Activated T-helper 17 cell treated with anti-CD3 and anti-CD28 coated beads, Interleukin-2, amount 50 U/mL, for 72 hours (primary cell): Measurements from ENCODE around the gene UBFD1. TPM values are rescaled to one million over a fixed set of nuclear protein-coding genes. Genes with fewer than 3 reads are reported as not detected.
"Not testable (repeated sequence)": the region's sequence is repeated elsewhere in the genome, so short reads cannot be mapped to it uniquely, and the experiment has no call there.

ENCODE experiments used
- ATAC-seq: fragments of 150-1000 bp; cut with Tn5 transposase; replicated peaks from 2 replicates; pipeline ENCODE4 v1.10.0; 2021; ENCODE audit warnings: mild to moderate bottlenecking, moderate library complexity
- H3K27ac Mint-ChIP-seq: one replicate; pipeline ENCODE4 v1.8.0; 2022; ENCODE audit warnings: mixed read lengths
- H3K27me3 Mint-ChIP-seq: one replicate; pipeline ENCODE4 v1.8.0; 2022; ENCODE audit warnings: mixed read lengths
- H3K36me3 Mint-ChIP-seq: one replicate; pipeline ENCODE4 v1.8.0; 2022; ENCODE audit warnings: low read depth, mild to moderate bottlenecking, mixed read lengths
- H3K4me1 Mint-ChIP-seq: one replicate; pipeline ENCODE4 v1.8.0; 2022; ENCODE audit warnings: mixed read lengths
- H3K4me3 Mint-ChIP-seq: one replicate; pipeline ENCODE4 v1.8.0; 2022; ENCODE audit warnings: mild to moderate bottlenecking, mixed read lengths
- H3K9me3 Mint-ChIP-seq: one replicate; pipeline ENCODE4 v1.8.0; 2022; ENCODE audit warnings: mixed read lengths
- total RNA-seq, 2 donors: library from RNA; stranded (reverse); gene quantifications; one replicate each; pipeline ENCODE4 v1.2.3, GENCODE V29; 2022

Gene UBFD1
- total RNA-seq, 2 donors from 2014 or later = 42.1 to 58.2 TPM

DNA sequence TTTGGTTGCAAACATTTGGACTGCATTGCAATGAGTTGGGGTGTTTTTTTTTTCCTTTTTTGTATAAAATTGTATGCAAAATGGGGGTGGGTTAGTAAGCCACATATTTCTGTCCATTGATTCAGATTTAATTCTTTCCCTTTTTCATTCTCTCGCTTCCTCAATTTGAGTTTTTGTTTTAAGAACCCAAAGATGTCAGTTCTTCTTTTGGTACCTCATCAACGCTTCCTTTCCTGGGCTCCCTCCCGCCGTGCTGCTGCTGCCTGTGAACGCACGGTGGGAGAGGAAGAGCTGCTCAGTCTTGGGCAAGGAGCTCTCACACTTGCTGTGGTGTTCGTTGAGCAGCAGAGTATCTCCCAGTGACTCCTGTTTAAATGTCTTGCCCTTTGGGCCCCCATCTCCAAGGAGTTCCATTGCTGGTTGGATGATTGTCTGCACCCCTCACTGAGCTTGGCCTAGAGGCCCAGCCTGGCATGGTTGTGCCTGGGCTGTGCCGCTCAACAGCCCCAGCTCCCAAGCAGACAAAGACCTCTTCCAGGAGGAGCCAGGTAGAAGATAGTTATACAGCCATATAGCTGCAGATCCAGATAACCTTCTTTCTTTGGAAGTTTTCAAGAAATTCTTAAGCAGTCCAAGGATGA is 13.6 kb downstream of the UBFD1 start:
- Mint-ChIP-seq H3K27me3 (no peaks in the 10 kb centered on the region), H3K9me3 (no peaks in the 10 kb centered on the region), H3K4me1 (no peaks in the 10 kb centered on the region), H3K27ac (no peak overlapping the region), H3K4me3 (no peak overlapping the region), H3K36me3 (peaks cover 90% of the 10 kb centered on the region)
- ATAC-seq = no peak

GRCh38 chr16:23571895-23572294 is 14.4 kb downstream of the UBFD1 start:
- no peaks in the 10 kb centered on the region for H3K27me3 Mint-ChIP-seq
- no peak for ATAC-seq
- H3K9me3 Mint-ChIP-seq = no peaks in the 10 kb centered on the region
- H3K27ac Mint-ChIP-seq = no peak overlapping the region
- H3K4me3 Mint-ChIP-seq = no peak overlapping the region
- no peaks in the 10 kb centered on the region for H3K4me1 Mint-ChIP-seq
- H3K36me3 Mint-ChIP-seq = peaks cover 86% of the 10 kb centered on the region

- H3K4me1 Mint-ChIP-seq = no peaks in the 10 kb centered on the region
- no peaks in the 10 kb centered on the region for H3K27me3 Mint-ChIP-seq
- H3K36me3 Mint-ChIP-seq = peaks cover 85% of the 10 kb centered on the region
- ATAC-seq = no peak
- H3K9me3 Mint-ChIP-seq = no peaks in the 10 kb centered on the region
- no peak overlapping the region for H3K4me3 Mint-ChIP-seq
- H3K27ac Mint-ChIP-seq = no peak overlapping the region
These were observed 14.9 kb downstream of the UBFD1 start for GRCh38 chr16:23572394-23572793.

DNA sequence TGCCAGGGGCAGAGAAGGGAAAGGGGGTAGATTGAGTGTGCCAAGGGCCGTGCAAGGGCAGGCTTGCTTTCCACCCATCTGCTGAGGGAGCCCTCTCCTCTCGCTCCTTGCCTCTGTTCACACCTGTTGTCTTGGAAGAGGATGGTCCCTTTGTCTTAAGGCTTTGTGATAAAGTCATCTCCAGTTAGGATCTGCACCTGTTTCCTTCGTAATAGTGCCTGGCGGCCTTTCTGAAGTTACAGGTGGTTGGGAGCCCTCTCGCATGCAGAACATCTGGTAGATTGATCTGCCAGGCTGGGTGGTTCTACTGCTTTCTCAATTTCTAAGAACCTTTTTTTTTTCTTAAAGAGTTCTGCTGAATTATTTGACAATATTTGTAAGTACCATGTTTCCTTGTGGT is 16.3 kb downstream of the UBFD1 start:
- Mint-ChIP-seq H3K9me3 (no peaks in the 10 kb centered on the region), H3K4me3 (no peak overlapping the region), H3K27me3 (no peaks in the 10 kb centered on the region), H3K4me1 (no peaks in the 10 kb centered on the region), H3K36me3 (peaks cover 77% of the 10 kb centered on the region), H3K27ac (no peak overlapping the region)
- no peak for ATAC-seq

- ATAC-seq = no peak
- Mint-ChIP-seq H3K36me3 (peaks cover 77% of the 10 kb centered on the region), H3K27me3 (no peaks in the 10 kb centered on the region), H3K4me3 (no peak overlapping the region), H3K27ac (no peak overlapping the region), H3K4me1 (no peaks in the 10 kb centered on the region), H3K9me3 (no peaks in the 10 kb centered on the region)
These were observed 18.3 kb downstream of the UBFD1 start for GRCh38 chr16:23575834-23576233.

DNA sequence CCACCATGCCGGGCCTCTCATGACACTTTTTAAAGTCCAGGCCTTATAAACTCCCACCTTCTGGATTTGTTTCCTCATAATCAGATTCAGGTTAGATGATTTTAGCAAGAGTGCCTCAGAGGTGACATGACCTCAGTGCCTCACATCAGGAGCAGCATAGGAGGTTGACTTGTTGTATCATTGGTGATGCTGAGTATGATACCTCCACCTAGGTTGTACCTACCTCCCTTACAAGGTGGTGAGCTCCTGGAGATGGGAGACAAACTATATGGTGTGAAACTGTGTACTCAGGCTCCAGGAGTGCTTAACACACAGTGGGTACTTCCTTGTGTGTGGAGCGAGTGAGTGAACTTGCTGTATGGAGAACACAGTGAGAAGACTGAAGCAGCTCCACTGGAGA is 20.0 kb downstream of the UBFD1 start:
- no peak for ATAC-seq
- Mint-ChIP-seq H3K27ac (no peak overlapping the region), H3K27me3 (no peaks in the 10 kb centered on the region), H3K4me1 (no peaks in the 10 kb centered on the region), H3K9me3 (no peaks in the 10 kb centered on the region), H3K4me3 (no peak overlapping the region), H3K36me3 (peaks cover 77% of the 10 kb centered on the region)

- H3K27me3 Mint-ChIP-seq = no peaks in the 10 kb centered on the region
- H3K4me1 Mint-ChIP-seq = no peaks in the 10 kb centered on the region
- ATAC-seq = no peak
- H3K9me3 Mint-ChIP-seq = no peaks in the 10 kb centered on the region
- H3K4me3 Mint-ChIP-seq = no peak overlapping the region
- H3K27ac Mint-ChIP-seq = no peak overlapping the region
- peaks cover 77% of the 10 kb centered on the region for H3K36me3 Mint-ChIP-seq
These were observed 20.7 kb downstream of the UBFD1 start for GRCh38 chr16:23578101-23578830.

DNA sequence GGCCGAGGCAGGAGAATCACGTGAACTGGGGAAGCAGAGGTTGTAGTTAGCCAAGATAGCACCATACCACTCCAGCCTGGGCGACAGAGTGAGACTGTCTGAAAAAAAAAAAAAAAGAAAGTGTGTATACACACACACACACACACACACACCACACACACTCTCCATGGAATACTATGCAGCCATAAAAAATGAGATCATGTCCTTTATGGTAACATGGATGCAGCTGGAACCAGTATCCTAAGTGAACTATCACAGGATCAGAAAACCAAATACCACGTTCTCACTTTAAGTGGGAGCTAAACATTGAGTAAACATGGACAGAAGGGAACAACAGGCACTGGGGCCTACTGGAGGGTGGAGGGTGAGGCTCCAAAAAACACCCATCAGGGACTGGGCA is 21.8 kb downstream of the UBFD1 start:
- Mint-ChIP-seq H3K27me3 (no peaks in the 10 kb centered on the region), H3K4me1 (no peaks in the 10 kb centered on the region), H3K4me3 (no peak overlapping the region), H3K36me3 (peaks cover 77% of the 10 kb centered on the region), H3K27ac (no peak overlapping the region), H3K9me3 (no peaks in the 10 kb centered on the region)
- no peak for ATAC-seq

GRCh38 chr16:23580391-23580790 is 22.9 kb downstream of the UBFD1 start:
- no peaks in the 10 kb centered on the region for H3K4me1 Mint-ChIP-seq
- no peak overlapping the region for H3K4me3 Mint-ChIP-seq
- H3K9me3 Mint-ChIP-seq = no peaks in the 10 kb centered on the region
- H3K27ac Mint-ChIP-seq = no peak overlapping the region
- no peaks in the 10 kb centered on the region for H3K27me3 Mint-ChIP-seq
- no peak for ATAC-seq
- H3K36me3 Mint-ChIP-seq = peaks cover 85% of the 10 kb centered on the region

DNA sequence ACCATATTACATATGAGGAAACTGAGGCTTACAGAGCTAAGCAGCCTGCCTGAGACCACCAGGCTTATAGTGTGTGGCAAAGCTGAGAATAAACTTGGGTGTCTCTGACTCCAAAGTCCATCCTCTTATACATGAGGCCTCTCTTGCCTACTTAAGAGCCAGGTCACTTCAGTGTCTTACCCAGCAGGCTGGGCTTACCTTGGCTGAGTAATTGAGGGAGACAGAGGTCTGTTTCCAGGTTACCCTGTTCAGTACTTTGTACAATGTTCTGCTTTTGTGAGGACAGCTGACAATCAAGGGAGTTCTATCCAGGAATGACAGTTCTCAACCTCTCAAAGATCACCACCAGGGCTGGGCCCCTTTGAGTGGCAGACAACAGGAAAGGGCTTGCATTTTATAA is 24.2 kb downstream of the UBFD1 start:
- Mint-ChIP-seq H3K27me3 (no peaks in the 10 kb centered on the region), H3K36me3 (peaks cover 90% of the 10 kb centered on the region), H3K4me1 (no peaks in the 10 kb centered on the region), H3K9me3 (no peaks in the 10 kb centered on the region), H3K27ac (no peak overlapping the region), H3K4me3 (no peak overlapping the region)
- no peak for ATAC-seq

DNA sequence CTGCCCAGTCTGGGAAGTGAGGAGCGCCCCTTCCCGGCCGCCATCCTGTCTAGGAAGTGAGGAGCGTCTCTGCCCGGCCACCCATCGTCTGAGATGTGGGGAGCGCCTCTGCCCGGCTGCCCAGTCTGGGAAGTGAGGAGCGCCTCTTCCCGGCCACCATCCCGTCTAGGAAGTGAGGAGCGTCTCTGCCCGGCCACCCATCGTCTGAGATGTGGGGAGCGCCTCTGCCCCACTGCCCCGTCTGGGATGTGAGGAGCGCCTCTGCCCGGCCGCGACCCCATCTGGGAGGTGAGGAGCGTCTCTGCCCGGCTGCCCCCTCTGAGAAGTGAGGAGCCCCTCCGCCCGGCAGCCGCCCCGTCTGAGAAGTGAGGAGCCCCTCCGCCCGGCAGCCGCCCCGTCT is 25.7 kb downstream of the UBFD1 start:
- not testable (repeated sequence) for H3K4me1 Mint-ChIP-seq, H3K4me3 Mint-ChIP-seq, ATAC-seq, H3K27ac Mint-ChIP-seq, H3K9me3 Mint-ChIP-seq, H3K27me3 Mint-ChIP-seq
- H3K36me3 Mint-ChIP-seq = peaks cover 100% of the 10 kb centered on the region

DNA sequence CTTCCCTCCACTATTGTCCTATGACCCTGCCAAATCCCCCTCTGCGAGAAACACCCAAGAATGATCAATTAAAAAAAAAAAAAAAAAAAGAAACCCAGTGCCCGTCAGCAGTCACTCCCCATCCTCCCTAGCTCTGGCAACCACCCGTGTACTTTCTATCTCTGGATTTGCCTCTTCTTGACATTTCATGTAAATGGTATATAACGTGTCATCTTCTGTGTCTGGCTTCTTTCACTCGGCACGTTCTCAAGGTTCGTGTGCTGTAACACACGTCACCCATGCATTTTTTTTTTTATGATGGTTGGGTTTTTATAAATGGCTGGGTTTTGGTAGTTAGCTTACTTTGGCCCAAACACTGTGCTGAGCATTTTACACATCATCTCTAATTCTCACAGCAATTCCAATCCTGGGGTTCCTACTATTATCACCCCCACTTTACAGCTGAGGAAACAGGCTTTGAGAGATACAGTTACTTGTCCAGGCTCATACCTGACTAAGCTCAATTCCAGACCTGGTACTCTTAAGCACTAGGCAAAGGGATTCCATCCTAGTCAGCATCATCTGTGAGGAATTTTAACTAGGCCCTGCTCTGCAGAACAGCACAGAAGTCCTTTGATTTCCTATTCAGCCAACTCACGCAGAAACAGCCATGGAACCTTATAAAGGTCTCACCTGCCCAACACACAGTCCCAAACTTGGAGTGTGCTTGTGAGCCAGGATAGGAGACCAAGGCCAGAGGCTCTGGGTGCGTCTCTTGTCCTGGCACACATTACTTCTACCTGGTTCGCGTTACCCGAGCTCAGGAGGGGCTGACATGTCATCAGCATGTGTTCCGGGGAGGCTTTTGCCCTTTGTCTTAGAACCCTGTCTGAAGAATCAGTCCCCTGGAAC is 26.9 kb downstream of the UBFD1 start:
- no peak overlapping the region for H3K27ac Mint-ChIP-seq
- H3K36me3 Mint-ChIP-seq = peaks cover 100% of the 10 kb centered on the region
- H3K27me3 Mint-ChIP-seq = no peaks in the 10 kb centered on the region
- no peaks in the 10 kb centered on the region for H3K9me3 Mint-ChIP-seq
- H3K4me3 Mint-ChIP-seq = no peak overlapping the region
- peaks cover 4% of the 10 kb centered on the region for H3K4me1 Mint-ChIP-seq
- no peak for ATAC-seq

DNA sequence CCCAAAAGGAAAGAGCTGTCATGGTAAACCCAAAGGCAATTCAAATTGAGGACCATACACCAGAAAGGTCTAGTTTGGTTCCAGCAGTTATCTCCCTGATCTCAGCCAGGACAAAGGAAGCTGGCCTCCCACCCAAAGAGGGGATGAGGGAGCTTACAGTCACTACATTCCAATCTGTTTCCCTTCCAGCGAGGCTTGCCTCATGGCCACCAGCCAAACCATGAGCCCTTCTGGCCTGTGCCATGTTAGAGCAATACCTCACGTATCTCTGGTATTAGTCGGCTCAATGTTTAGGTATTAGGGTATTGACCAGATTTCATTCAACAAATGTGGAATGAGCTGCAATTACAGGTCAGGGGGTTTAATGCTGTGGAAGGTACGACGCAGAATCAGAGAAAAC is 30.2 kb downstream of the UBFD1 start:
- ATAC-seq = no peak
- Mint-ChIP-seq H3K27ac (no peak overlapping the region), H3K27me3 (no peaks in the 10 kb centered on the region), H3K4me1 (peaks cover 13% of the 10 kb centered on the region), H3K9me3 (no peaks in the 10 kb centered on the region), H3K36me3 (peaks cover 98% of the 10 kb centered on the region), H3K4me3 (no peak overlapping the region)

- no peak for ATAC-seq
- H3K36me3 Mint-ChIP-seq = peaks cover 90% of the 10 kb centered on the region
- H3K9me3 Mint-ChIP-seq = no peaks in the 10 kb centered on the region
- H3K27me3 Mint-ChIP-seq = no peaks in the 10 kb centered on the region
- H3K4me1 Mint-ChIP-seq = peaks cover 15% of the 10 kb centered on the region
- no peak overlapping the region for H3K27ac Mint-ChIP-seq
- H3K4me3 Mint-ChIP-seq = no peak overlapping the region
These were observed 32.7 kb downstream of the UBFD1 start for GRCh38 chr16:23590181-23590580.

GRCh38 chr16:23594186-23594585 is 36.7 kb downstream of the UBFD1 start:
- no peak for ATAC-seq
- no peak overlapping the region for H3K27ac Mint-ChIP-seq
- peaks cover 54% of the 10 kb centered on the region for H3K36me3 Mint-ChIP-seq
- H3K27me3 Mint-ChIP-seq = no peaks in the 10 kb centered on the region
- H3K4me3 Mint-ChIP-seq = peak overlapping the region; percentile 85
- H3K4me1 Mint-ChIP-seq = peaks cover 18% of the 10 kb centered on the region
- no peaks in the 10 kb centered on the region for H3K9me3 Mint-ChIP-seq
